GM23338 (cell line): Measurements from ENCODE around the gene ESYT2.

Experiments used
- CREB1 ChIP-seq: fragments of 250-450 bp; sonication (Bioruptor Pico); IDR thresholded peaks from 2 replicates; pipeline ENCODE4 v1.5.0; 2020; ENCODE audit warnings: low read depth, mild to moderate bottlenecking, moderate library complexity
- EZH2 ChIP-seq: fragments of 200-600 bp; sonication (generic); IDR thresholded peaks from one replicate; pipeline ENCODE4 v1.8.0; 2017; ENCODE audit warnings: antibody characterized with exemption, mild to moderate bottlenecking, low read depth; ENCODE audit not compliant: unreplicated experiment
- EZH2phosphoT487 ChIP-seq: fragments of 200-600 bp; sonication (generic); IDR thresholded peaks from one replicate; pipeline ENCODE4 v1.8.1; 2018; ENCODE audit warnings: antibody characterized with exemption; ENCODE audit not compliant: unreplicated experiment
- JUNB ChIP-seq: IDR thresholded peaks from one replicate; pipeline ENCODE4 v1.6.1; 2016; ENCODE audit warnings: antibody characterized with exemption; ENCODE audit not compliant: unreplicated experiment
- NANOG ChIP-seq: IDR thresholded peaks from 2 replicates; pipeline ENCODE4 v1.6.1; 2016; ENCODE audit warnings: antibody characterized with exemption, borderline replicate concordance
- POLR2AphosphoS5 ChIP-seq: IDR thresholded peaks from 2 replicates; pipeline ENCODE4 v1.6.1; 2016; ENCODE audit warnings: antibody characterized with exemption, low read depth
- STAT1 ChIP-seq: IDR thresholded peaks from one replicate; pipeline ENCODE4 v1.6.1; 2016; ENCODE audit warnings: antibody characterized with exemption; ENCODE audit not compliant: unreplicated experiment
- ZNF114 ChIP-seq: fragments of 250-450 bp; sonication (Bioruptor Pico); IDR thresholded peaks from 2 replicates; pipeline ENCODE4 v1.5.0; 2020; ENCODE audit warnings: mild to moderate bottlenecking, moderate library complexity
- ZNF331 ChIP-seq: fragments of 250-450 bp; sonication (Bioruptor Pico); IDR thresholded peaks from 2 replicates; pipeline ENCODE4 v1.5.0; 2020; ENCODE audit warnings: low read depth, mild to moderate bottlenecking, moderate library complexity
- TF ChIP-seq, protein P1 (sequence below), 2 experiments: fragments of 200-600 bp in 1 of 2; sonication (generic) in 1 of 2; conservative IDR thresholded peaks; 2 replicates each; pipeline versions ENCODE4 v1.5.1 to v1.6.1; 2016 to 2017; ENCODE audit warnings: antibody characterized with exemption in 2 of 2, low read depth in 2 of 2, mild to moderate bottlenecking in 2 of 2, moderate library complexity in 1 of 2
- TF ChIP-seq, protein P2 (sequence below): IDR thresholded peaks from one replicate; pipeline ENCODE4 v1.6.1; 2018; ENCODE audit warnings: antibody characterized with exemption; ENCODE audit not compliant: unreplicated experiment
- TF ChIP-seq, protein P3 (sequence below): fragments of 250-450 bp; sonication (Bioruptor Pico); IDR thresholded peaks from 2 replicates; pipeline ENCODE4 v1.5.0; 2020; ENCODE audit warnings: mild to moderate bottlenecking, moderate library complexity

DNA sequence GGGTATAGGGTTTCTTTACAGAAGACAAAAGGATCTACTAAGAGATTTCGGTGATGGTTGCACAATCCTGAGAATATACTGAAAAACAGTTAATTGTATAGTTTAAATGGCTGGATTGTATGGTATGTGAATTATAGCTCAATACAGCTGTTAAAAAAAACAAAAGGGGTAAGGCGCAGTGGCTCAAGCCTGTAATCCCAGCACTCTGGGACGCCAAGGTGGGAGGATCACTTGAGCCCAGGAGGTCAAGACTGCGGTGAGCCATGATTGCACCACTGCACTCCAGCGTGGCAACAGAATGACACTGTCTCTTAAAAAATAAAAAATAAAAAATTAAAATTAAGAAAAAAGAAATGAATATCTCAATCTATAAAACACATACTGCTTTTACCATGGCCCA is 18.5 kb downstream of the ESYT2 start:
- TF ChIP-seq, protein P1, sequence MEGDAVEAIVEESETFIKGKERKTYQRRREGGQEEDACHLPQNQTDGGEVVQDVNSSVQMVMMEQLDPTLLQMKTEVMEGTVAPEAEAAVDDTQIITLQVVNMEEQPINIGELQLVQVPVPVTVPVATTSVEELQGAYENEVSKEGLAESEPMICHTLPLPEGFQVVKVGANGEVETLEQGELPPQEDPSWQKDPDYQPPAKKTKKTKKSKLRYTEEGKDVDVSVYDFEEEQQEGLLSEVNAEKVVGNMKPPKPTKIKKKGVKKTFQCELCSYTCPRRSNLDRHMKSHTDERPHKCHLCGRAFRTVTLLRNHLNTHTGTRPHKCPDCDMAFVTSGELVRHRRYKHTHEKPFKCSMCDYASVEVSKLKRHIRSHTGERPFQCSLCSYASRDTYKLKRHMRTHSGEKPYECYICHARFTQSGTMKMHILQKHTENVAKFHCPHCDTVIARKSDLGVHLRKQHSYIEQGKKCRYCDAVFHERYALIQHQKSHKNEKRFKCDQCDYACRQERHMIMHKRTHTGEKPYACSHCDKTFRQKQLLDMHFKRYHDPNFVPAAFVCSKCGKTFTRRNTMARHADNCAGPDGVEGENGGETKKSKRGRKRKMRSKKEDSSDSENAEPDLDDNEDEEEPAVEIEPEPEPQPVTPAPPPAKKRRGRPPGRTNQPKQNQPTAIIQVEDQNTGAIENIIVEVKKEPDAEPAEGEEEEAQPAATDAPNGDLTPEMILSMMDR (conservative IDR thresholded peaks at IDR 0.05; ENCODE audit: low read depth in 2 of 2) = no peak
- TF ChIP-seq CREB1 (CRISPR knock-in tag) = no peak
- no peak for TF ChIP-seq EZH2phosphoT487
- TF ChIP-seq STAT1 = no peak
- TF ChIP-seq EZH2 = no peak
- TF ChIP-seq, protein P2, sequence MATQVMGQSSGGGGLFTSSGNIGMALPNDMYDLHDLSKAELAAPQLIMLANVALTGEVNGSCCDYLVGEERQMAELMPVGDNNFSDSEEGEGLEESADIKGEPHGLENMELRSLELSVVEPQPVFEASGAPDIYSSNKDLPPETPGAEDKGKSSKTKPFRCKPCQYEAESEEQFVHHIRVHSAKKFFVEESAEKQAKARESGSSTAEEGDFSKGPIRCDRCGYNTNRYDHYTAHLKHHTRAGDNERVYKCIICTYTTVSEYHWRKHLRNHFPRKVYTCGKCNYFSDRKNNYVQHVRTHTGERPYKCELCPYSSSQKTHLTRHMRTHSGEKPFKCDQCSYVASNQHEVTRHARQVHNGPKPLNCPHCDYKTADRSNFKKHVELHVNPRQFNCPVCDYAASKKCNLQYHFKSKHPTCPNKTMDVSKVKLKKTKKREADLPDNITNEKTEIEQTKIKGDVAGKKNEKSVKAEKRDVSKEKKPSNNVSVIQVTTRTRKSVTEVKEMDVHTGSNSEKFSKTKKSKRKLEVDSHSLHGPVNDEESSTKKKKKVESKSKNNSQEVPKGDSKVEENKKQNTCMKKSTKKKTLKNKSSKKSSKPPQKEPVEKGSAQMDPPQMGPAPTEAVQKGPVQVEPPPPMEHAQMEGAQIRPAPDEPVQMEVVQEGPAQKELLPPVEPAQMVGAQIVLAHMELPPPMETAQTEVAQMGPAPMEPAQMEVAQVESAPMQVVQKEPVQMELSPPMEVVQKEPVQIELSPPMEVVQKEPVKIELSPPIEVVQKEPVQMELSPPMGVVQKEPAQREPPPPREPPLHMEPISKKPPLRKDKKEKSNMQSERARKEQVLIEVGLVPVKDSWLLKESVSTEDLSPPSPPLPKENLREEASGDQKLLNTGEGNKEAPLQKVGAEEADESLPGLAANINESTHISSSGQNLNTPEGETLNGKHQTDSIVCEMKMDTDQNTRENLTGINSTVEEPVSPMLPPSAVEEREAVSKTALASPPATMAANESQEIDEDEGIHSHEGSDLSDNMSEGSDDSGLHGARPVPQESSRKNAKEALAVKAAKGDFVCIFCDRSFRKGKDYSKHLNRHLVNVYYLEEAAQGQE = no peak
- no peak for TF ChIP-seq POLR2AphosphoS5
- no peak for TF ChIP-seq JUNB
- TF ChIP-seq, protein P3, sequence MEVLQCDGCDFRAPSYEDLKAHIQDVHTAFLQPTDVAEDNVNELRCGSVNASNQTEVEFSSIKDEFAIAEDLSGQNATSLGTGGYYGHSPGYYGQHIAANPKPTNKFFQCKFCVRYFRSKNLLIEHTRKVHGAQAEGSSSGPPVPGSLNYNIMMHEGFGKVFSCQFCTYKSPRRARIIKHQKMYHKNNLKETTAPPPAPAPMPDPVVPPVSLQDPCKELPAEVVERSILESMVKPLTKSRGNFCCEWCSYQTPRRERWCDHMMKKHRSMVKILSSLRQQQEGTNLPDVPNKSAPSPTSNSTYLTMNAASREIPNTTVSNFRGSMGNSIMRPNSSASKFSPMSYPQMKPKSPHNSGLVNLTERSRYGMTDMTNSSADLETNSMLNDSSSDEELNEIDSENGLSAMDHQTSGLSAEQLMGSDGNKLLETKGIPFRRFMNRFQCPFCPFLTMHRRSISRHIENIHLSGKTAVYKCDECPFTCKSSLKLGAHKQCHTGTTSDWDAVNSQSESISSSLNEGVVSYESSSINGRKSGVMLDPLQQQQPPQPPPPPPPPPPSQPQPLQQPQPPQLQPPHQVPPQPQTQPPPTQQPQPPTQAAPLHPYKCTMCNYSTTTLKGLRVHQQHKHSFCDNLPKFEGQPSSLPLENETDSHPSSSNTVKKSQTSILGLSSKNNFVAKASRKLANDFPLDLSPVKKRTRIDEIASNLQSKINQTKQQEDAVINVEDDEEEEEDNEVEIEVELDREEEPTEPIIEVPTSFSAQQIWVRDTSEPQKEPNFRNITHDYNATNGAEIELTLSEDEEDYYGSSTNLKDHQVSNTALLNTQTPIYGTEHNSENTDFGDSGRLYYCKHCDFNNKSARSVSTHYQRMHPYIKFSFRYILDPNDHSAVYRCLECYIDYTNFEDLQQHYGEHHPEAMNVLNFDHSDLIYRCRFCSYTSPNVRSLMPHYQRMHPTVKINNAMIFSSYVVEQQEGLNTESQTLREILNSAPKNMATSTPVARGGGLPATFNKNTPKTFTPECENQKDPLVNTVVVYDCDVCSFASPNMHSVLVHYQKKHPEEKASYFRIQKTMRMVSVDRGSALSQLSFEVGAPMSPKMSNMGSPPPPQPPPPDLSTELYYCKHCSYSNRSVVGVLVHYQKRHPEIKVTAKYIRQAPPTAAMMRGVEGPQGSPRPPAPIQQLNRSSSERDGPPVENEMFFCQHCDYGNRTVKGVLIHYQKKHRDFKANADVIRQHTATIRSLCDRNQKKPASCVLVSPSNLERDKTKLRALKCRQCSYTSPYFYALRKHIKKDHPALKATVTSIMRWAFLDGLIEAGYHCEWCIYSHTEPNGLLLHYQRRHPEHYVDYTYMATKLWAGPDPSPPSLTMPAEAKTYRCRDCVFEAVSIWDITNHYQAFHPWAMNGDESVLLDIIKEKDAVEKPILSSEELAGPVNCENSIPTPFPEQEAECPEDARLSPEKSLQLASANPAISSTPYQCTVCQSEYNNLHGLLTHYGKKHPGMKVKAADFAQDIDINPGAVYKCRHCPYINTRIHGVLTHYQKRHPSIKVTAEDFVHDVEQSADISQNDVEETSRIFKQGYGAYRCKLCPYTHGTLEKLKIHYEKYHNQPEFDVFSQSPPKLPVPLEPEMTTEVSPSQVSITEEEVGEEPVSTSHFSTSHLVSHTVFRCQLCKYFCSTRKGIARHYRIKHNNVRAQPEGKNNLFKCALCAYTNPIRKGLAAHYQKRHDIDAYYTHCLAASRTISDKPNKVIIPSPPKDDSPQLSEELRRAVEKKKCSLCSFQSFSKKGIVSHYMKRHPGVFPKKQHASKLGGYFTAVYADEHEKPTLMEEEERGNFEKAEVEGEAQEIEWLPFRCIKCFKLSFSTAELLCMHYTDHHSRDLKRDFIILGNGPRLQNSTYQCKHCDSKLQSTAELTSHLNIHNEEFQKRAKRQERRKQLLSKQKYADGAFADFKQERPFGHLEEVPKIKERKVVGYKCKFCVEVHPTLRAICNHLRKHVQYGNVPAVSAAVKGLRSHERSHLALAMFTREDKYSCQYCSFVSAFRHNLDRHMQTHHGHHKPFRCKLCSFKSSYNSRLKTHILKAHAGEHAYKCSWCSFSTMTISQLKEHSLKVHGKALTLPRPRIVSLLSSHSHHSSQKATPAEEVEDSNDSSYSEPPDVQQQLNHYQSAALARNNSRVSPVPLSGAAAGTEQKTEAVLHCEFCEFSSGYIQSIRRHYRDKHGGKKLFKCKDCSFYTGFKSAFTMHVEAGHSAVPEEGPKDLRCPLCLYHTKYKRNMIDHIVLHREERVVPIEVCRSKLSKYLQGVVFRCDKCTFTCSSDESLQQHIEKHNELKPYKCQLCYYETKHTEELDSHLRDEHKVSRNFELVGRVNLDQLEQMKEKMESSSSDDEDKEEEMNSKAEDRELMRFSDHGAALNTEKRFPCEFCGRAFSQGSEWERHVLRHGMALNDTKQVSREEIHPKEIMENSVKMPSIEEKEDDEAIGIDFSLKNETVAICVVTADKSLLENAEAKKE (CRISPR knock-in tag) = no peak
- TF ChIP-seq ZNF114 (CRISPR knock-in tag) = no peak
- TF ChIP-seq NANOG = no peak
- TF ChIP-seq ZNF331 = no peak
